ENCODE measurements around the gene RTN4.
A peak's percentile ranks its signal among the peaks of the same experiment; 100 is the strongest.

The RTN4 gene

GRCh38 chr2:54968561-54969218 lies 81.6 kb downstream of the RTN4 start:
- no peak for DNase-seq

- no peak for DNase-seq
Measured at GRCh38 chr2:54967759-54968365, 82.4 kb downstream of the RTN4 start.

GRCh38 chr2:54967269-54967668 lies 83.0 kb downstream of the RTN4 start:
- no peak for DNase-seq

GRCh38 chr2:54966837-54967236 lies 83.4 kb downstream of the RTN4 start:
- no peak for DNase-seq

- DNase-seq, result no peak
Measured at GRCh38 chr2:54966165-54966832, 84.0 kb downstream of the RTN4 start.

GRCh38 chr2:54965425-54965824 lies 84.8 kb downstream of the RTN4 start:
- no peak for DNase-seq

GRCh38 chr2:54964816-54965215 lies 85.4 kb downstream of the RTN4 start:
- no peak for DNase-seq

GRCh38 chr2:54964271-54964670 lies 86.0 kb downstream of the RTN4 start:
- DNase-seq, result no peak

GRCh38 chr2:54963476-54963875 lies 86.8 kb downstream of the RTN4 start:
- DNase-seq, result no peak

- DNase-seq, result no peak
Measured at GRCh38 chr2:54962935-54963440, 87.3 kb downstream of the RTN4 start.

- no peak for DNase-seq
Measured at GRCh38 chr2:54962511-54962910, 87.7 kb downstream of the RTN4 start.

- DNase-seq, result no peak
Measured at GRCh38 chr2:54960164-54960563, 90.1 kb downstream of the RTN4 start.

GRCh38 chr2:54958717-54959371 lies 91.4 kb downstream of the RTN4 start:
- peak; percentile 11 for DNase-seq

- DNase-seq, result no peak
Measured at GRCh38 chr2:54957321-54957999, 92.8 kb downstream of the RTN4 start.

GRCh38 chr2:54956111-54956627 lies 94.1 kb downstream of the RTN4 start:
- DNase-seq, result no peak

GRCh38 chr2:54955358-54956110 lies 94.7 kb downstream of the RTN4 start:
- DNase-seq, result no peak

- DNase-seq, result no peak
Measured at GRCh38 chr2:54954705-54955357, 95.4 kb downstream of the RTN4 start.

GRCh38 chr2:54954158-54954557 lies 96.1 kb downstream of the RTN4 start:
- no peak for DNase-seq

GRCh38 chr2:54952978-54953456 lies 97.2 kb downstream of the RTN4 start:
- no peak for DNase-seq

- no peak for DNase-seq
Measured at GRCh38 chr2:54952425-54952824, 97.8 kb downstream of the RTN4 start.

GRCh38 chr2:54950811-54951210 lies 99.4 kb downstream of the RTN4 start:
- no peak for DNase-seq
